ENCODE data around the gene TOX3. TPM values are rescaled to one million over a fixed set of nuclear protein-coding genes. Genes with fewer than 3 reads are reported as not detected.

TOX3 gene
- total and polyA plus RNA-seq, 8 donors = 2.8 to 6.0 (median 4.9) TPM

GRCh38 chr16:52556083-52556482 is 9.1 kb upstream of the TOX3 start:
- H3K9me3 ChIP-seq = no peaks in the 10 kb centered on the region
- H3K4me1 ChIP-seq = peaks cover 0 to 2% of the 10 kb centered on the region in 2 donors
- ATAC-seq (no peak), DNase-seq (no peak)
- H3K27ac ChIP-seq = no peak overlapping the region
- intact Hi-C loops (cut with DNase I) = no loop called here
- peaks cover 0 to 2% of the 10 kb centered on the region in 2 donors for H3K27me3 ChIP-seq
- H3K4me3 ChIP-seq = no peak overlapping the region
- no peak for TF ChIP-seq CTCF (IDR thresholded peaks at IDR 0.05)
- H3K36me3 ChIP-seq = no peaks in the 10 kb centered on the region

GRCh38 chr16:52555572-52555971 is 8.6 kb upstream of the TOX3 start:
- ATAC-seq = no peak
- DNase-seq = no peak
- Histone ChIP-seq H3K4me1 (peaks cover 0 to 2% of the 10 kb centered on the region in 2 donors), H3K36me3 (no peaks in the 10 kb centered on the region), H3K9me3 (no peaks in the 10 kb centered on the region), H3K4me3 (no peak overlapping the region), H3K27ac (no peak overlapping the region), H3K27me3 (peaks cover 0 to 8% of the 10 kb centered on the region in 2 donors)
- intact Hi-C loops (cut with DNase I) = no loop called here
- no peak for TF ChIP-seq CTCF (IDR thresholded peaks at IDR 0.05)

- no peak for ATAC-seq
- H3K4me1 ChIP-seq = peaks cover 0 to 2% of the 10 kb centered on the region in 2 donors
- no peak overlapping the region for H3K4me3 ChIP-seq
- no peaks in the 10 kb centered on the region for H3K9me3 ChIP-seq
- no peaks in the 10 kb centered on the region for H3K36me3 ChIP-seq
- intact Hi-C loops (cut with DNase I) = no loop called here
- TF ChIP-seq CTCF (IDR thresholded peaks at IDR 0.05) = no peak
- DNase-seq = no peak
- peaks cover 0 to 16% of the 10 kb centered on the region in 2 donors for H3K27me3 ChIP-seq
- H3K27ac ChIP-seq = no peak overlapping the region
Measured at GRCh38 chr16:52554334-52554733, 7.4 kb upstream of the TOX3 start.

- no peaks in the 10 kb centered on the region for H3K36me3 ChIP-seq
- H3K9me3 ChIP-seq = no peaks in the 10 kb centered on the region
- TF ChIP-seq CTCF (IDR thresholded peaks at IDR 0.05) = no peak
- no peaks in the 10 kb centered on the region for H3K4me1 ChIP-seq
- peaks cover 2 to 26% of the 10 kb centered on the region in 2 donors for H3K27me3 ChIP-seq
- intact Hi-C loops (cut with DNase I) = no loop called here
- no peak overlapping the region for H3K4me3 ChIP-seq
- DNase-seq (no peak), ATAC-seq (no peak)
- no peak overlapping the region for H3K27ac ChIP-seq
Measured at GRCh38 chr16:52553322-52553721, 6.4 kb upstream of the TOX3 start.

- Histone ChIP-seq H3K4me1 (no peaks in the 10 kb centered on the region), H3K4me3 (no peak overlapping the region), H3K27me3 (peaks cover 2 to 33% of the 10 kb centered on the region in 2 donors), H3K9me3 (no peaks in the 10 kb centered on the region), H3K27ac (no peak overlapping the region), H3K36me3 (no peaks in the 10 kb centered on the region)
- intact Hi-C loops (cut with DNase I) = no loop called here
- no peak for DNase-seq
- ATAC-seq = peak; percentile 82
- TF ChIP-seq CTCF (IDR thresholded peaks at IDR 0.05) = no peak
Measured at GRCh38 chr16:52552643-52553042, 5.7 kb upstream of the TOX3 start.
